HG03025 (cell line): Measurements from ENCODE around the gene ASIC2.

ENCODE experiments used
- ATAC-seq: cut with Tn5 transposase; IDR thresholded peaks from one replicate; pipeline ENCODE4 v1.9.1; 2021; ENCODE audit warnings: mild to moderate bottlenecking, moderate library complexity; ENCODE audit not compliant: unreplicated experiment, low FRiP score

The ASIC2 gene

GRCh38 chr17:33258296-33258695 is 34.8 kb downstream of the ASIC2 start:
- no peak for ATAC-seq

DNA sequence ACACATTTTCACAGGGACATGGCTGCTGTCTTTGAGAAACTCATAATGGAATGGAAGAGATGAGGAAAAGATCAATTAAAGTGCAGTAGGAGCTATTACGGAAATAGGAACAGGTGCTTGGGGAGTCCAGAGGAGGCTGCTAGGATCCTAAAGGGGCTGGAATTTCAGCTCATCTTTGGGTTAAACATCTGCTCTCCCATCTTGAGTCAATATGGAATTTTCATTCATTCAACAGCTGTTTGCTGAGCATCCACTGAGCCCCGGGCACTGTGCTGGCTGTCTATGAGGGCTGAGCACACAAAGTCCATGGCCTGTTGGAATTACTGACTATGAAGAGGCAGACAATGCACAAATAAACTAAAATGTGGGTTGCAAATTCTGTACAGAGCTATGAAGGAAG is 47.9 kb downstream of the ASIC2 start:
- no peak for ATAC-seq

GRCh38 chr17:33243732-33244131 is 49.4 kb downstream of the ASIC2 start:
- no peak for ATAC-seq

DNA sequence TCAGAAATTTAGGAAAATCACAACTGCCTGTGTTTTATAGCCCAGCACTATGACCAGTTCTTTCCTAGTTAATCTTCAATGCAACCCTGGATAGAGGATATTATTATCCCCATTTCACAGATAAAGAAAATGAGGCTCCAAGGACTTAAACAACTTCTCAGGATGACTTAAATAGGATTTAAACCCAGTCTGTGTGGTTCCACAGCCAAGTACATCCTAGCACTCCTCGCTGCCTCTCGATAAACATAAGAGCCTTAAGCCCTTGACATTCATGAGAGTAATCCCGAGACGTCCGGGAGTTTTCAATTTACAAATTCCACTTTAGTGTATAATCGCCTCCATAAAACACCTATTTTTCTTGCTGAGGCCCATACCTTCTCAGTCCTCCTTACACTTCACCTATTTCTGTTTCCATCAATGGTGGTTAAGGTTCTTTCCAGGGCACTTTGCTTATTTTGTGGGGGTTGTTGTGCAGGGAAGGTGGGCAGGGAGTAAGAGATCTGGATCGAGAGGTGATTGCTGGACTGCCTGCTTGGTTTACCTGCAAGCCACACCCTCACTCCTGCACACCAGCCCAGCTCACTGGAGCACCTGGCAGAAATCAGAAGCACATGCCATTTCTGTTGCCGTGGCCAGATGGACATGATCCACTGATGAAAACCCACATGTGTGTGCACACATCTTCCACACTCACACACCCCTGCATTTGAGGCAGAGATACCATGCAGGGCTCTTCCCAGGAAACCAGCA is 50.5 kb downstream of the ASIC2 start:
- no peak for ATAC-seq

DNA sequence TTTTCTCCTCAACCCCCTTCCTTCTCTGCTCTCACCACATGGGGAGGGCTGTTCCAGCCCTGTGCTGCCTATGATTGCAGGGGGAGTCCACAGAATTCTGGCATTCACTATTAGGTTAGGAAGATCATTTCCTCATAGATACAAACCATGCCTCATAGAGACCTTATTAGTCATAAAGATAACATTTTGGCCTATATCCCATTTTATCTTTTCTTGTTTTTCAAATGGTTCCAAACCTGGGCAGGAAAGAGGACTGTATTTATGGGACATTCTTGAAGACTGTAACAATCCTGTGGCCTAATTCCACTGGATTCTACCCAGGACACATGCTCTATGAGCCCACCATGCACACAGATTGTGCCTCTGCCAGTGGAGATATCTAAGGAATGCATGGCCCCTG is 51.7 kb downstream of the ASIC2 start:
- no peak for ATAC-seq

DNA sequence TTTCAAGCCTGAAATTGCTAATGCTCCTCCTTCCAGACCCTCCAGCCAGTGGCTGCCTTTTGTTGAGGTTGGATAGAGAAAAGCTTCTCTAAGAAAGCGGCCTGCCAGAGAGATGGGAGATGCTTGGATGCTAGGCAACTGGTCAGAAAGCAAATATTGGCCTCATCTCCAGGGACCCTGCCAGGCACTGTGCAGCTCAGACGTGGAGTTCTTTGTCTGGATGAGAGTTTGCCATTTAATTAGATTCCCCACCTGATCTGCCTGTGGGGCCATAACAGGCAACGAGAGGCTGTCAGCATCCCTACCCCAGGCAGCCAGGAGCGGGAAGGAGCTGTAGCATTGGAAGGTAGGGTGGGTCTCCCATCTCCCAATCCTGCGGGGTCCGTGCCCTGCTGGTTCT is 52.7 kb downstream of the ASIC2 start:
- no peak for ATAC-seq

DNA sequence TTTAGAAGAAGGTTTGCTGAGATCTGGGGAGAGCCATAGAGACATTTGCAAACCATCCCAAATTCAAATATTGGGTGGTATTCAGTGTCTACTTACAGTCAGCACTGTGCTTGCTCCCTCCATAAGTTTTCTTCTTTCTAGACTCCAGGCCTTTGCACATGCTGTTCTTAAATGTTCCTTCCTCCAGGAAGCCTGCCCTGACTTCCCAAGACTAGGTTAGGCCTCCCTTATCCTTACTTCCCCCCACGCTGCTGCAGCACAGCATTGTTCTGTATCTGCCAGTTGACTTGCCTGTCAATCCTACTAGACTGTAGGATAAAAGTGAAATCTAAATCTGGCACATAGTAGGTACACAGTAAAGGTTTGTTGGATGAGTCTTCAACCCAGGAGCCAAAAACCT is 53.4 kb downstream of the ASIC2 start:
- no peak for ATAC-seq

GRCh38 chr17:33234930-33235685 is 58.0 kb downstream of the ASIC2 start:
- ATAC-seq: no peak

DNA sequence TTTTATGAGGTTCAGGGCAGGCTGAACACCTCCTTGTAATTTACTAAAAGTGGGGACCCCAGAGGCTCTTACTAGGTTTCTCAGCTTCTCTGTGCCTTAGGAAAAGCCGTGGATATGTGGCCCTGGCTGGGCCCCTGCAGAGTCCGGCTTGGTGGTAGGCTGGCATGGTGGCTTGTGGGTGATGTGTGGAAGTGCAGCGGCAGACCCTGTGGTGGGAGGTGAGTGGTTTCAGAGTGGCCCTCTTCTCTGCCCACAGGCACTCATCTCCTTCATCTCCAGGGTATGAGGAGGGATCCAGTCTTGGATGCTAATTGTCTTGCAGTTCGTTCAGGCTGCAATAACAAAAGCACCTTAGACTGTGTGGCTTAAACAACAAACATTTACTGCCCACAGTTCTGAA is 58.9 kb downstream of the ASIC2 start:
- no peak for ATAC-seq

- no peak for ATAC-seq
These were observed 59.3 kb downstream of the ASIC2 start for GRCh38 chr17:33233811-33234177.

GRCh38 chr17:33229499-33229898 is 63.6 kb downstream of the ASIC2 start:
- no peak for ATAC-seq

GRCh38 chr17:33229028-33229427 is 64.1 kb downstream of the ASIC2 start:
- ATAC-seq: no peak

DNA sequence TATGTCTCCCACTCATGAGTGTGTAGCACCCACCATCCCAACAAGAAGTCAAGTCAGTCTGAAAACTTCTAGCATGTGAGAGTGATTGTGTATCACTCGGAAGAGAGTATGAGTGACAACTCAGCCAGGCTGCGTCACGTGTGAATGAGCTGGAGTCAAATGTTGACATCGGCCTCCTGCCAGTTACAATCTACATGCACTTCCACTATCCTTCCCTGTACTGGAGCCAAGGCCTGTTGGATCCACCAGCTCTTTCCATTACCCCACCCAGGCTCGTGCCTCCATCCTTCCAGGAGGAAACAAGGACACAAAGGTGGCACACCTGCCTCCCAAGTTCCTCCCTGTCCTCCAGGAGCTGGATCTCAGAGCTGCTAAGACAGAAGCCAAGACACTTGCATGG is 64.5 kb downstream of the ASIC2 start:
- ATAC-seq: no peak

DNA sequence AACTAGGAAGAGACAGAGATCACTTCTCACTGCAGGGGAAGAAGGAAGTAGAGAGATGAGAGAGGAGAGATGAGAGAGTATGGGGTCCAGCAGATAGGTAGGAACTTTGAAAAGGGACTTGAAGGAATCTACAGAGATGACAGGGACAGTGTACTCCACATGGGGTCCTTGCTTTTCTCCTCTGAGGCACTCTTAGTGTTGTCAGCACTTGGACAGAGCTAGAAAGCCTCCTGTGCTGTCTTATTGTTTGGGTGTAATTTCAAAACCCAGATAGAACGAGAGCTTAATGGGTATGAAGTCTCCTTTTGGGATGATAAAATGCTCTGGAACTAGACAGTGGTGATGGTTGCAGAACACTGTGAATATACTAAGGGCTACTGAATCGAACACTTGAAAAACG is 65.2 kb downstream of the ASIC2 start:
- ATAC-seq: no peak

DNA sequence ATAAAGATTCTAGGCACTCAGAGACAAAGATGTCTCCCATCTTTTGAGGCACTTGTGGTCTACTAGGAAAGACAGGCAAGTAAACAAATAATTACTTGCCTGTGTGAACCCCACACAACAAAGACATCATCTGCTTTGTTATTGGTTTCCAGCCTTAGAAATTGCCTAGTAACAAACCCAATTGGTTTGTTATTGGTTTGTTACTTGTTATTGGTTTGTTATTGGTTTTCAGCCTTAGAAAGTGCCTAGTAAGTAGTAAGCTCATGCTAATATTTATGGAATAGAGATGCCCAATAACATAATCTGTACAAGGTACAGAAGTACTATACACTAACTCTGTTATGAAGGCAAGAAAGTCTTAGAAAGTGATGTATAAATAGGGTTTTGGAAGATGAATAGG is 67.1 kb downstream of the ASIC2 start:
- no peak for ATAC-seq

DNA sequence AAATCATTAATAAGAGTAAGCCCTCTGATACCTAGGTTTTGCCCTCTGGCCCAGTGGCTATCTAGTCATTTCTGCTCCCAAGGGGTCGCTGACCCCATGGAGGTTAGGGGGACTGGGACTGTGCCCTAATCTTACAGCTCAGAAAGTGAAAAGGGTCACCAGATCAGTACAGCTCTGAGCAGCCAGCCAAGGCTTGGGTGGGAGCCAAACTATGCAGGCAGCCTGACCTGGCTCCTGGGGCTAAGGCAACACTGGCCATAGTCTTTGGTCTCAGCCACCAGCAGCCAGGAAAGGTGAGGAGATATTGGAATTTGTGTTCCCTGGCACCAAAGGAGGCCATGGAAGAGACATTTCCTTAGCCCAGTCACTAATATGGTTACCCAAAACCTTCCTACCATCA is 67.6 kb downstream of the ASIC2 start:
- no peak for ATAC-seq

DNA sequence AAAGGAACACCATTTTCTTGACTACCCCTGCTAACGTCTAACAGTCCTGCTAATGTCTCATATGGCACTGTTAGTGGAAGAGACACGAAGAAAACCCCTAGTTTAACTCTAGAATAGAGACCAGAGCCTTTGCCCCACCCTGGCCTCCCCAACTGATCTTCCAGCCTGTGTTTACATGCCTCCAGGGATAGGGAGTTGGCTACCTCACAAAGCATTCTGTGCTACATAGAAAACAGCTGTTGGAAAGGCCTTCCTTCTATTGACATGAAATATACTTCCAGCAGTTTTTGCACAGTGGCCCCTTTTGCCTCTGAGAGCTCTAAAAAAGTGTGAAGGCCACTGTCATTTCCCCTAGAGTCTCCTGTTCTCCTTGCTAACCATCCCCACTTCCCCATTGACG is 73.1 kb downstream of the ASIC2 start:
- ATAC-seq: no peak

GRCh38 chr17:33218698-33219601 is 74.1 kb downstream of the ASIC2 start:
- ATAC-seq: no peak

DNA sequence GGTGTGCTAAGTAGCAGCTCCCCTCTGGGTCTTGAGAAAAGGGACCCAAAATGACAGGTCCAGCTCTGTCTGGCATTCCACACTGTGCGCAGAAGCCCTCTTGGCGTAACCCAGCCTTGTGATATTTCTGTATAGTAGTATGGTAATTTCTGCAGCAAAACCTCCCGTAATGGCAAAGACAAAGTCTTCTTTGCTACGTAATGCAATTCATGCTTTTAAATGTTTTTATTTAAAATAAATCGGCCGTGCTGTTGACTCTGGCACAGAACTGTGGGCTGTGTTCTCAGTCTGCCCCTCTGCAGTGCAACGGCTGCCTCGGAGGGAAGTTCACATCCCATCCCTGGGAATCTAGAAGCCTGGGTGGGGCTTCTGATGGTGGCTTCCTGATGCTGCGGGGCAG is 75.2 kb downstream of the ASIC2 start:
- ATAC-seq: no peak

DNA sequence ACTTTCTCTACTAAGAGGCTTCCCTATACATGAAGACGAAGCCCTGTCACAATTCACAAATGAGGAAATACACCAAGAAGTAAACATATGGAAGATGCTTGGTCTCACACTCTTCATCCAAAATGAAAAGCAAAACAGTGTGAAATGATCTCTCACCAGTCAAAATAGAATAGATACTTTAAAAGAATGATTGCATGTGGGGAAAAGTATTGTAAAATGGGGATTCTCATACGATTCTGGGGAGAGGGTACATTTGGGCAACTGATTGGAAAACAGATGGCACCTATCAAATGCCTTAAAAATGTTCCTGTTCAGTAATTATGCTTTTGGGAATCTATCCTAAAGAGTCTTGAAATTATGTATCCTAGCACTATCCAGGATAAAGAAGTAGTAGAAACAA is 78.1 kb downstream of the ASIC2 start:
- ATAC-seq: no peak

DNA sequence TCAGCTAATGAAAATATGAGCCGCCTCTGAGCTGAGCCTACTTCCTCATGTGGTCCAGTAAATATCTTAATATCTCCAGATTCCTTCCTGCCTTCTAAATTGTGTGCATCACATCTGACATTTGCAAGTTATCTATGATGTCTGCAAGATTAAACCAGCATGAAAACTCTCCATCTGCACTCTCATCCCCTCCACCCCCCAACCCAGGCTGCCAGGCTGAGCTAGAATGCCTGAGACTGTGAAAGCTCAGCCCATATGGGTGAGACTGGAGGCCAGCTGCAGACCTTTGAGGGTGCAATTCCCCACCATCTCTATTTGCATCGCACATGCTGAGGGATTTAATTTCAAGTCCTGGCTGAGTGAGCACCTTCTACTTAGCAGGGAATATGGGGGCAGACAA is 82.8 kb downstream of the ASIC2 start:
- no peak for ATAC-seq
